Neuronal stem cell (in vitro differentiated cells): ENCODE results near the gene CUTA.

Source experiments
- DNase-seq: peaks from one replicate; pipeline ENCODE4 v3.0.0-alpha.2; 2013; ENCODE audit warnings: low spot score
- H2AFZ ChIP-seq: one replicate; pipeline ENCODE4 v1.6.1; 2013; ENCODE audit warnings: mild to moderate bottlenecking, low read length, inconsistent platforms
- H2AK5ac ChIP-seq: 2 replicates; pipeline ENCODE4 v1.6.1; 2013; ENCODE audit warnings: low read depth, mild to moderate bottlenecking, inconsistent platforms, low read length, moderate library complexity, mixed read lengths
- H2BK120ac ChIP-seq: 2 replicates; pipeline ENCODE4 v1.6.1; 2013; ENCODE audit warnings: low read depth, mild to moderate bottlenecking, inconsistent platforms, low read length, moderate library complexity, mixed read lengths
- H2BK12ac ChIP-seq: one replicate; pipeline ENCODE4 v1.6.1; 2013; ENCODE audit warnings: low read length, inconsistent platforms
- H2BK15ac ChIP-seq: 2 replicates; pipeline ENCODE4 v1.6.1; 2013; ENCODE audit warnings: mild to moderate bottlenecking, low read length, inconsistent platforms, mixed read lengths
- H2BK5ac ChIP-seq: one replicate; pipeline ENCODE4 v1.6.1; 2013; ENCODE audit warnings: inconsistent platforms, mild to moderate bottlenecking, low read length, moderate library complexity
- H3K14ac ChIP-seq: one replicate; pipeline ENCODE4 v1.6.1; 2013; ENCODE audit warnings: low read length, inconsistent platforms
- H3K18ac ChIP-seq: 2 replicates; pipeline ENCODE4 v1.6.1; 2013; ENCODE audit warnings: low read length, inconsistent platforms
- H3K23ac ChIP-seq: 2 replicates; pipeline ENCODE4 v1.6.1; 2013; ENCODE audit warnings: low read depth, mild to moderate bottlenecking, mixed read lengths, low read length, inconsistent platforms; ENCODE audit not compliant: poor library complexity
- H3K27ac ChIP-seq: replicated peaks from 3 replicates; pipeline ENCODE4 v1.5.1; 2013; ENCODE audit warnings: low read length, inconsistent platforms
- H3K27me3 ChIP-seq, 3 experiments: 2 replicates each; pipeline ENCODE4 v1.6.1; 2013; ENCODE audit warnings: low read length in 3 of 3, mild to moderate bottlenecking in 2 of 3, inconsistent platforms in 1 of 3, low read depth in 1 of 3, mixed read lengths in 1 of 3, moderate library complexity in 1 of 3; ENCODE audit not compliant: control insufficient read depth in 3 of 3, insufficient read depth in 3 of 3
- H3K36me3 ChIP-seq, 2 donors: replicated peaks in 1 of 2; 2 replicates each; pipeline ENCODE4 v1.6.1; 2013; ENCODE audit warnings: low read length in 2 of 2; ENCODE audit not compliant: control insufficient read depth in 2 of 2, insufficient read depth in 2 of 2
- H3K4ac ChIP-seq: 2 replicates; pipeline ENCODE4 v1.6.1; 2013; ENCODE audit warnings: inconsistent platforms, mild to moderate bottlenecking, low read length, moderate library complexity
- H3K4me1 ChIP-seq, 2 donors: 1 replicate in 1 of 2; 2 replicates in 1 of 2; pipeline ENCODE4 v1.6.1; 2013; ENCODE audit warnings: low read length in 2 of 2, low read depth in 1 of 2; ENCODE audit not compliant: control insufficient read depth in 2 of 2, insufficient read depth in 1 of 2
- H3K4me2 ChIP-seq: one replicate; pipeline ENCODE4 v1.6.1; 2013; ENCODE audit warnings: mild to moderate bottlenecking, low read length, inconsistent platforms; ENCODE audit not compliant: insufficient read depth, poor library complexity, severe bottlenecking
- H3K4me3 ChIP-seq, 2 donors: 2 replicates each; pipeline ENCODE4 v1.5.1; 2013; ENCODE audit warnings: low read length in 2 of 2, mild to moderate bottlenecking in 2 of 2, inconsistent platforms in 1 of 2, moderate library complexity in 1 of 2
- H3K79me1 ChIP-seq: one replicate; pipeline ENCODE4 v1.6.1; 2013; ENCODE audit warnings: low read depth, mild to moderate bottlenecking, inconsistent platforms, low read length, moderate library complexity
- H3K9ac ChIP-seq: one replicate; pipeline ENCODE4 v1.6.1; 2013; ENCODE audit warnings: mild to moderate bottlenecking, low read depth, low read length, inconsistent platforms; ENCODE audit not compliant: poor library complexity
- H3K9me3 ChIP-seq, 2 donors: replicated peaks in 1 of 2; 2 replicates each; pipeline versions ENCODE3 to v1.6.1; 2013; ENCODE audit warnings: low read length in 2 of 2, mild to moderate bottlenecking in 2 of 2, inconsistent platforms in 1 of 2, low read depth in 1 of 2, mixed read lengths in 1 of 2, moderate library complexity in 1 of 2; ENCODE audit not compliant: control insufficient read depth in 2 of 2, insufficient read depth in 1 of 2
- H4K8ac ChIP-seq: one replicate; pipeline ENCODE4 v1.6.1; 2013; ENCODE audit warnings: low read depth, mild to moderate bottlenecking, inconsistent platforms, low read length, moderate library complexity
- H4K91ac ChIP-seq: one replicate; pipeline ENCODE4 v1.6.1; 2013; ENCODE audit warnings: low read length, low read depth, mild to moderate bottlenecking, inconsistent platforms; ENCODE audit not compliant: poor library complexity
- WGBS, 2 donors: extraction: QIAGEN DNeasy Blood & Tissue Kit; methylation state at CpG; one replicate each; pipeline ENCODE4 v1.1.7; 2013; ENCODE audit warnings: missing lambda C conversion rate in 2 of 2, mixed read lengths in 1 of 2; ENCODE audit not compliant: insufficient read length in 2 of 2, insufficient replicate concordance in 1 of 2; ENCODE audit errors: extremely low coverage in 2 of 2; 5-methylcytosine and 5-hydroxymethylcytosine counted together

The CUTA gene

DNA sequence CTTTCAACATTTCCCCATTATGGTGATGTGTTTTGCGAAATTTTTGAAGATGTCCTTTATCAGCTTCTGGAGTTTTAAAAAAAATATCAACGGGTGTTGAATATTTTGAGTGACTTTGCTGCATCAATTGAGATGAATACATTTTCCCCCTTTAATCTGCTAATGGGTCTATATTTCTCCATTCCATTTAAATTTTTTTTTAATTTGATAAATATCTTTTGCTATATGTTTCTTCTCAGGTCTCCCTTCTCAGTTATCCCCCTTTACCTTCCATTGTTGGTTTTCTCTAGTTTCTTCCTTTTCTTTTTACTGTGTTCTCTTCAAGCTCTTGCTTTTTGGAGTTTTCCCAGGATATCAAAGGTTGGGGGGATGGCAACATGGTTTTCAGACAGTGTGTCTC lies 27.7 kb downstream of the CUTA start:
- Histone ChIP-seq H3K4me2 (no peak overlapping the region), H2BK120ac (no peak overlapping the region), H3K27ac (no peak overlapping the region), H4K8ac (no peak overlapping the region), H3K23ac (no peak overlapping the region), H3K36me3 (peaks cover 0 to 22% of the 10 kb centered on the region in 2 donors), H3K4ac (no peak overlapping the region), H2AK5ac (no peak overlapping the region), H3K4me1 (peaks cover 8 to 17% of the 10 kb centered on the region in 2 donors), H3K14ac (no peak overlapping the region), H3K4me3 (no peak overlapping the region), H2BK12ac (no peak overlapping the region), H3K27me3 (no peaks in the 10 kb centered on the region), H3K9ac (no peak overlapping the region), H3K9me3 (no peaks in the 10 kb centered on the region), H4K91ac (no peak overlapping the region), H3K18ac (no peak overlapping the region), H2BK15ac (no peak overlapping the region), H2BK5ac (no peak overlapping the region), H2AFZ (peak overlapping the region; percentile 85), H3K79me1 (peaks cover 7% of the 10 kb centered on the region)
- no CpG with 5 or more reads among the region's 2 CpGs for WGBS, 2 donors
- DNase-seq = no peak

DNA sequence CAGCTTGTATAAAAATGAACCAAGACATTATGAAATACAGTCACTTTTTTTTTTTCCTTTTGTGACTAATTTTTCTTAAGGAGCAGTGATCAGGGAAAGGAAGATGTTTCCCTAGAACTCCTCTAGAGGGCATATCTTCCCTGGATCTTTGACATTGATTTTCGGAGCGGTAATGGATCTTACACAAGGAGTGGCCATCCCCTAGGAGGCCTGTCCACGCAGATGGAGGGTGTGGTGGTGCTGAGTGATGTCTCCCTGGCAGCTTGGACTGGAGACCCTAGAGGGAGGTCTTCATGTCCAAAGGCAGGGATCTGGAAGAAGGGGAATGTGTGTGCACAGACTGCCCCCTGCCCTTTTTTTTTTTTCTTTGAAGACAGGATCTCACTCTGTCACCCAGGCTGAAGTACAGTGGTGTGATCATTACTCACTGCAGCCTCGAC lies 33.3 kb downstream of the CUTA start:
- no peak overlapping the region for H2BK15ac ChIP-seq
- H2AK5ac ChIP-seq = no peak overlapping the region
- no peak overlapping the region for H2BK12ac ChIP-seq
- H3K14ac ChIP-seq = no peak overlapping the region
- no peak overlapping the region for H3K4me3 ChIP-seq
- no peak overlapping the region for H3K4ac ChIP-seq
- no peaks in the 10 kb centered on the region for H3K9me3 ChIP-seq
- no peak overlapping the region for H2BK120ac ChIP-seq
- H3K79me1 ChIP-seq = no peaks in the 10 kb centered on the region
- no peak overlapping the region for H3K27ac ChIP-seq
- no peak overlapping the region for H3K4me2 ChIP-seq
- no peaks in the 10 kb centered on the region for H3K4me1 ChIP-seq
- H3K36me3 ChIP-seq = no peaks in the 10 kb centered on the region
- WGBS, 2 donors = no CpG with 5 or more reads among the region's 4 CpGs
- DNase-seq = no peak
- no peak overlapping the region for H4K91ac ChIP-seq
- no peak overlapping the region for H4K8ac ChIP-seq
- no peak overlapping the region for H3K23ac ChIP-seq
- H3K18ac ChIP-seq = no peak overlapping the region
- peak overlapping the region; percentile 77 for H2AFZ ChIP-seq
- H3K27me3 ChIP-seq = peaks cover 0 to 8% (median 0%) of the 10 kb centered on the region in 3 experiments
- no peak overlapping the region for H3K9ac ChIP-seq
- no peak overlapping the region for H2BK5ac ChIP-seq

DNA sequence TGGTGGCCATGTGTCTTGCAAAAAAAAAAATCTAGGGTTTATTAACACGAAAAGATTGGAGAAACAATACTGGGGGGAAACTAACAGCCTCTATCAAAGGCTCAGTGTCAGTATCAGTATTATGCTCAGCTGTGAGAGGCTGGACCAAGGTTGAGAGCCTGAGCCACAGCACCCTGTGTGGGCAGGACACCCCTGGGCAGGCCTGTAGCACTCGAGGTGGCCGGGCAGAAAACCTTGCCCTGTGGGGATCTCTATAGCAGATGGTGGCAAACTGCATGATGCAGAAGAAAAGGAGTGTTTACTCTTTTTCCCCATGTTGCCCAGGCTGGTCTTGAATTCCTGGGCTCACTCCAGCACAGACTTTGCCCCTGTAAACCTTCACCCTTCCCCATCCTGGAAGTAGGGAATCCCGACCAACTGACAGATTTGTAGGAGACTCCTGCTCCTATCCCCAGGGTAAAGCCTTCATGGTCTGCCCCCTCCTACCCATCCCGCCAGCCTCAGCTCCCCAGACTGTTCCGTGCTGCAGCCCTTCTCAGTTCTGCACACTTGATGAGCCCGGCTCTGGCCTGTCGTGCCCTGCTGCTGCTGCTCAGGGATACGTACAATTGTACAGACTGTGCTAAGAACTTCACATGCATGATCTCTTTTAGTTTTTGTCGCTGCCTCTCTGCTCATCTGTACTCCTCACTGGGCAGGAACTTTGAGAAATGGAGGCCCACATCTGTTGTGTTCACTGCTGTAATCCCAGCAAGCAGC lies 34.3 kb downstream of the CUTA start:
- no CpG with 5 or more reads among the region's 10 CpGs for WGBS, 2 donors
- H3K4me2 ChIP-seq = no peak overlapping the region
- no peak for DNase-seq
- no peak overlapping the region for H4K8ac ChIP-seq
- H2BK12ac ChIP-seq = no peak overlapping the region
- no peak overlapping the region for H3K4ac ChIP-seq
- no peak overlapping the region for H3K14ac ChIP-seq
- H3K36me3 ChIP-seq = no peaks in the 10 kb centered on the region
- no peak overlapping the region for H3K23ac ChIP-seq
- H2BK15ac ChIP-seq = no peak overlapping the region
- no peaks in the 10 kb centered on the region for H3K4me1 ChIP-seq
- no peak overlapping the region for H3K9ac ChIP-seq
- H3K79me1 ChIP-seq = no peaks in the 10 kb centered on the region
- no peaks in the 10 kb centered on the region for H3K9me3 ChIP-seq
- H2BK5ac ChIP-seq = no peak overlapping the region
- no peak overlapping the region for H3K18ac ChIP-seq
- H3K27ac ChIP-seq = no peak overlapping the region
- no peak overlapping the region for H4K91ac ChIP-seq
- H2BK120ac ChIP-seq = no peak overlapping the region
- peaks cover 0 to 8% (median 0%) of the 10 kb centered on the region in 3 experiments for H3K27me3 ChIP-seq
- H3K4me3 ChIP-seq = no peak overlapping the region
- peak overlapping the region; percentile 75 for H2AFZ ChIP-seq
- no peak overlapping the region for H2AK5ac ChIP-seq

DNA sequence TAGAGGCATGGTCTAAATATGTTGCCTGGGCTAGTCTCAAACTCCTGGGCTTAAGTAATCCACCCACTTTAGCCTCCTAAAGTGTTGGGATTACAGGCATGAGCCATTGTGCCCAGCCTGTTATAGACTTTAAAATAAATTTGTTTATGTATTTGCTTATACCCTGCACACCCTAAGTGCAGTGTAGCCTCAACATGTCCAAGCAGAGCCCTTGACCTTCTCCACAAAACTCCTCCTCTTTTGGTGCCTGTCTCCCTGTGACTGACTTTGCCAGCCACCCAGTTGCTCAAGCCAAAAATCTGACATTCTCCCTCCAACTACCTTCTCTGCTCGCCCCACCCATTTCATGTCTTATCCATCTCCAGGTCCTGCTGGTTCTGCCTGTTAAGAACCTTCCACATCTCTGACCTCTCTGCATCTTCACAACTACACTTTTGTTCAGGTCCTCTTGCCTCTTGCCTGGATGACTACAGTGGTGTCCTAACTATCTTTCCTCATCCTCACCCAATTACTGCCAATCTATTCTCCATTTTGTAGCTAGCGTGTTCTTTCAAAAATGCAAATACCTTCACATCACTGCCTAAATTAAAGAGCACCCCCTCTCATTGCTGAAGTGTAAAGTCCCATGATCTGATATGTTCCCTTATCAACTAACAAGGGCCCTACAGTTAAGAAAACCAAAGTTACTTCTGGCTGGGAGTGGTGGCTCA lies 37.5 kb downstream of the CUTA start:
- Histone ChIP-seq H3K79me1 (no peaks in the 10 kb centered on the region), H2AFZ (no peak overlapping the region), H3K4me2 (no peak overlapping the region), H3K23ac (no peak overlapping the region), H3K18ac (no peak overlapping the region), H4K8ac (no peak overlapping the region), H3K9me3 (no peaks in the 10 kb centered on the region), H3K4me3 (no peak overlapping the region), H3K4ac (no peak overlapping the region), H3K14ac (no peak overlapping the region), H2BK5ac (no peak overlapping the region), H2BK12ac (no peak overlapping the region), H2BK120ac (no peak overlapping the region), H4K91ac (no peak overlapping the region), H3K4me1 (no peaks in the 10 kb centered on the region), H3K27me3 (peaks cover 0 to 9% (median 0%) of the 10 kb centered on the region in 3 experiments), H2BK15ac (no peak overlapping the region), H2AK5ac (no peak overlapping the region), H3K36me3 (no peaks in the 10 kb centered on the region), H3K27ac (no peak overlapping the region), H3K9ac (no peak overlapping the region)
- no CpG with 5 or more reads among the region's 2 CpGs for WGBS, 2 donors
- DNase-seq = no peak
